Neuronal stem cell (in vitro differentiated cells): ENCODE measurements around the gene DNAI4.

Experiments used
- DNase-seq: peaks from one replicate; pipeline ENCODE4 v3.0.0-alpha.2; 2013; ENCODE audit warnings: low spot score
- H2AFZ ChIP-seq: one replicate; pipeline ENCODE4 v1.6.1; 2013; ENCODE audit warnings: mild to moderate bottlenecking, low read length, inconsistent platforms
- H2AK5ac ChIP-seq: 2 replicates; pipeline ENCODE4 v1.6.1; 2013; ENCODE audit warnings: low read depth, mild to moderate bottlenecking, inconsistent platforms, low read length, moderate library complexity, mixed read lengths
- H2BK120ac ChIP-seq: 2 replicates; pipeline ENCODE4 v1.6.1; 2013; ENCODE audit warnings: low read depth, mild to moderate bottlenecking, inconsistent platforms, low read length, moderate library complexity, mixed read lengths
- H2BK12ac ChIP-seq: one replicate; pipeline ENCODE4 v1.6.1; 2013; ENCODE audit warnings: low read length, inconsistent platforms
- H2BK15ac ChIP-seq: 2 replicates; pipeline ENCODE4 v1.6.1; 2013; ENCODE audit warnings: mild to moderate bottlenecking, low read length, inconsistent platforms, mixed read lengths
- H2BK5ac ChIP-seq: one replicate; pipeline ENCODE4 v1.6.1; 2013; ENCODE audit warnings: inconsistent platforms, mild to moderate bottlenecking, low read length, moderate library complexity
- H3K14ac ChIP-seq: one replicate; pipeline ENCODE4 v1.6.1; 2013; ENCODE audit warnings: low read length, inconsistent platforms
- H3K18ac ChIP-seq: 2 replicates; pipeline ENCODE4 v1.6.1; 2013; ENCODE audit warnings: low read length, inconsistent platforms
- H3K23ac ChIP-seq: 2 replicates; pipeline ENCODE4 v1.6.1; 2013; ENCODE audit warnings: low read depth, mild to moderate bottlenecking, mixed read lengths, low read length, inconsistent platforms; ENCODE audit not compliant: poor library complexity
- H3K27ac ChIP-seq: replicated peaks from 3 replicates; pipeline ENCODE4 v1.5.1; 2013; ENCODE audit warnings: low read length, inconsistent platforms
- H3K27me3 ChIP-seq, 3 experiments: 2 replicates each; pipeline ENCODE4 v1.6.1; 2013; ENCODE audit warnings: low read length in 3 of 3, mild to moderate bottlenecking in 2 of 3, inconsistent platforms in 1 of 3, low read depth in 1 of 3, mixed read lengths in 1 of 3, moderate library complexity in 1 of 3; ENCODE audit not compliant: control insufficient read depth in 3 of 3, insufficient read depth in 3 of 3
- H3K36me3 ChIP-seq, 2 donors: replicated peaks in 1 of 2; 2 replicates each; pipeline ENCODE4 v1.6.1; 2013; ENCODE audit warnings: low read length in 2 of 2; ENCODE audit not compliant: control insufficient read depth in 2 of 2, insufficient read depth in 2 of 2
- H3K4ac ChIP-seq: 2 replicates; pipeline ENCODE4 v1.6.1; 2013; ENCODE audit warnings: inconsistent platforms, mild to moderate bottlenecking, low read length, moderate library complexity
- H3K4me1 ChIP-seq, 2 donors: 1 replicate in 1 of 2; 2 replicates in 1 of 2; pipeline ENCODE4 v1.6.1; 2013; ENCODE audit warnings: low read length in 2 of 2, low read depth in 1 of 2; ENCODE audit not compliant: control insufficient read depth in 2 of 2, insufficient read depth in 1 of 2
- H3K4me2 ChIP-seq: one replicate; pipeline ENCODE4 v1.6.1; 2013; ENCODE audit warnings: mild to moderate bottlenecking, low read length, inconsistent platforms; ENCODE audit not compliant: insufficient read depth, poor library complexity, severe bottlenecking
- H3K4me3 ChIP-seq, 2 donors: 2 replicates each; pipeline ENCODE4 v1.5.1; 2013; ENCODE audit warnings: low read length in 2 of 2, mild to moderate bottlenecking in 2 of 2, inconsistent platforms in 1 of 2, moderate library complexity in 1 of 2
- H3K79me1 ChIP-seq: one replicate; pipeline ENCODE4 v1.6.1; 2013; ENCODE audit warnings: low read depth, mild to moderate bottlenecking, inconsistent platforms, low read length, moderate library complexity
- H3K9ac ChIP-seq: one replicate; pipeline ENCODE4 v1.6.1; 2013; ENCODE audit warnings: mild to moderate bottlenecking, low read depth, low read length, inconsistent platforms; ENCODE audit not compliant: poor library complexity
- H3K9me3 ChIP-seq, 2 donors: replicated peaks in 1 of 2; 2 replicates each; pipeline versions ENCODE3 to v1.6.1; 2013; ENCODE audit warnings: low read length in 2 of 2, mild to moderate bottlenecking in 2 of 2, inconsistent platforms in 1 of 2, low read depth in 1 of 2, mixed read lengths in 1 of 2, moderate library complexity in 1 of 2; ENCODE audit not compliant: control insufficient read depth in 2 of 2, insufficient read depth in 1 of 2
- H4K8ac ChIP-seq: one replicate; pipeline ENCODE4 v1.6.1; 2013; ENCODE audit warnings: low read depth, mild to moderate bottlenecking, inconsistent platforms, low read length, moderate library complexity
- H4K91ac ChIP-seq: one replicate; pipeline ENCODE4 v1.6.1; 2013; ENCODE audit warnings: low read length, low read depth, mild to moderate bottlenecking, inconsistent platforms; ENCODE audit not compliant: poor library complexity
- WGBS, 2 donors: extraction: QIAGEN DNeasy Blood & Tissue Kit; methylation state at CpG; one replicate each; pipeline ENCODE4 v1.1.7; 2013; ENCODE audit warnings: missing lambda C conversion rate in 2 of 2, mixed read lengths in 1 of 2; ENCODE audit not compliant: insufficient read length in 2 of 2, insufficient replicate concordance in 1 of 2; ENCODE audit errors: extremely low coverage in 2 of 2; 5-methylcytosine and 5-hydroxymethylcytosine counted together

Gene DNAI4

DNA sequence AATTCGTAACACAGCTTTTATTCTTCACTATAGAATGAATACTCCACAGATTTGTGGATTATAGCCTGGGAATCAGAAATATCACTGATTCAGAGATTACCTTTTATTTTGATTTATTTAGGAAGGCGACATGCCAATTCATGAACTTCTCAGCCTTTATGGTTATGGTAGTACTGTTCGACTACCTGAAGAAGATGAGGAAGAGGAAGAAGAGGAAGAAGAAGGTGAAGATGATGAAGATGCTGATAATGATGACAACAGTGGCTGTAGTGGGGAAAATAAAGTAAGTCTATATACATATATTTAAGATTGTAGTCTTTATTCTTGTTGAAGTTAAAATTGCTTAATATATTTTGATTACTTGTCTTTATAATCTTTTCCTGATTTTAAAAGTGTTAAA lies 33.3 kb upstream of the DNAI4 start:
- Histone ChIP-seq H3K9ac (no peak overlapping the region), H3K27ac (no peak overlapping the region), H3K4me2 (no peak overlapping the region), H3K36me3 (peaks cover 2 to 98% of the 10 kb centered on the region in 2 donors), H3K18ac (no peak overlapping the region), H4K8ac (no peak overlapping the region), H3K4me3 (no peak overlapping the region), H2AFZ (no peak overlapping the region), H3K9me3 (no peaks in the 10 kb centered on the region), H2BK5ac (no peak overlapping the region), H3K27me3 (no peaks in the 10 kb centered on the region), H3K14ac (no peak overlapping the region), H3K79me1 (no peaks in the 10 kb centered on the region), H2BK15ac (no peak overlapping the region), H2AK5ac (no peak overlapping the region), H2BK120ac (no peak overlapping the region), H3K23ac (no peak overlapping the region), H3K4me1 (no peaks in the 10 kb centered on the region), H4K91ac (no peak overlapping the region), H2BK12ac (no peak overlapping the region), H3K4ac (no peak overlapping the region)
- DNase-seq, result no peak
- WGBS, 2 donors, result no CpG with 5 or more reads among the region's 3 CpGs

DNA sequence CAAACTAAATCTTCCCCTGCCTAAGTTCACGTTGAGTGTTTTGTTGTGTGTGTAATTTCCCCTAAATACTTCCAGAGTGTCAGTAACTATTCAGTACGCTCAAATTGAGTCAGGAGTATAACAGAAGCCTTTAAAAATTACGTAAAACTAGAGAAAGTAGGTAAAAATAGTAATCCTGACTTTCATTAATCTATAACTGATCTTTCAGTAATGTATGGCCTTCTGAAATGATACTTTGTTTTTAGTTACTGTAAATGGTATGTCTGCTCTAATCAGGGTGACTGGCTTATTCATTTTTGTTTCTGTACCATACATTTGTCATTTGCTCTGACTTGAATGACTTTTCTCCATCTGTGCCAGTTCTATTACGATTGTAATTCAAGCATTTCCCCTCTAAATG lies 29.6 kb upstream of the DNAI4 start:
- no peak overlapping the region for H2AFZ ChIP-seq
- H2BK12ac ChIP-seq, result no peak overlapping the region
- H3K79me1 ChIP-seq, result peaks cover 3% of the 10 kb centered on the region
- no peak overlapping the region for H3K27ac ChIP-seq
- H3K14ac ChIP-seq, result no peak overlapping the region
- H2AK5ac ChIP-seq, result no peak overlapping the region
- no peak overlapping the region for H2BK120ac ChIP-seq
- DNase-seq, result no peak
- H3K9ac ChIP-seq, result no peak overlapping the region
- no peak overlapping the region for H3K18ac ChIP-seq
- H3K23ac ChIP-seq, result no peak overlapping the region
- H3K4me3 ChIP-seq, result no peak overlapping the region
- no peak overlapping the region for H4K91ac ChIP-seq
- H3K4me2 ChIP-seq, result no peak overlapping the region
- H3K9me3 ChIP-seq, result no peaks in the 10 kb centered on the region
- H2BK5ac ChIP-seq, result no peak overlapping the region
- no peaks in the 10 kb centered on the region for H3K4me1 ChIP-seq
- H3K27me3 ChIP-seq, result no peaks in the 10 kb centered on the region
- WGBS, 2 donors, result no CpG with 5 or more reads among the region's 4 CpGs
- H2BK15ac ChIP-seq, result no peak overlapping the region
- peaks cover 3 to 96% of the 10 kb centered on the region in 2 donors for H3K36me3 ChIP-seq
- no peak overlapping the region for H4K8ac ChIP-seq
- H3K4ac ChIP-seq, result no peak overlapping the region

DNA sequence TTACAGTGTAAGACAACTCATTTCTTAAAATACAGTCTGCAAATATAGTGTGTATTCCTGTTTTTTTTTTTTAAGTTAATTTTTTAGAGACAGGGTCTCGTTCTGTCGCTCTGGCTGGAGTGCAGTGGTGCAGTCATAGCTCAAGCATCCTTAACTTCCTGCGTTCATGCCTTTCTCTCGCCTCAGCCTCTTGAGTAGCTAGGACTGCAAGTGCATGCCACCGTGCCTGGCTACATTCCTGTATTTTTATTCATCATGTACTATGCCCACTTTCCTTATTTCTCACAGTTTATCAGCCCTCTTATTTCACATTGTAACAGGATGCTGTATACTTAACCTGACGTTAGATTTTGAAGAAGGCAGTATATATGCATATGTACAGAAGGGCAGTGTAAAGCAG lies 26.9 kb upstream of the DNAI4 start:
- Histone ChIP-seq H3K23ac (no peak overlapping the region), H2AK5ac (no peak overlapping the region), H4K8ac (no peak overlapping the region), H3K4me2 (no peak overlapping the region), H3K4ac (no peak overlapping the region), H4K91ac (no peak overlapping the region), H3K36me3 (peaks cover 10 to 96% of the 10 kb centered on the region in 2 donors), H3K14ac (no peak overlapping the region), H3K79me1 (peaks cover 3% of the 10 kb centered on the region), H2AFZ (no peak overlapping the region), H2BK5ac (no peak overlapping the region), H3K9ac (no peak overlapping the region), H3K4me1 (no peaks in the 10 kb centered on the region), H3K27me3 (no peaks in the 10 kb centered on the region), H3K4me3 (no peak overlapping the region), H3K9me3 (no peaks in the 10 kb centered on the region), H3K27ac (no peak overlapping the region), H3K18ac (no peak overlapping the region), H2BK120ac (no peak overlapping the region), H2BK12ac (no peak overlapping the region), H2BK15ac (no peak overlapping the region)
- WGBS, 2 donors, result no CpG with 5 or more reads among the region's 6 CpGs
- no peak for DNase-seq

DNA sequence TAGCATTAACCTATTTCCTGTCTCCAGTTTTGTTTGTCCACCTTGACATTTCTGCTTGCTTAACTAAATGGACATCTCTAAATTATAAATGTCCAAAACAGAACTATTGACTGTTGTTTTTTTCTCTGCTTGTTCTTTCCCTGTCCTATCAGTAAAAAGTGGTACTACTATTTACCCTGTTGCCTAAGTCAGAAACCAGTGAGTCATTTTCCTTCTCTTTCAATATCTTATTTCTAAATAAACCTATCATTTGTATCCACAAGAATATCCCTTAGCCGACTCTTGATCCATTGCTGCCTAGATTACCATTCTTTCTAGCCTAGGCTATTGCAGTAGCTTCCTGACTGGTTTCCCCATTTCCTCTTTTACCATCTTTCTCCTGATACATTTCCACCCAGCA lies 22.6 kb upstream of the DNAI4 start:
- no peak overlapping the region for H3K4ac ChIP-seq
- H4K8ac ChIP-seq, result no peak overlapping the region
- H2BK12ac ChIP-seq, result no peak overlapping the region
- H3K27me3 ChIP-seq, result no peaks in the 10 kb centered on the region
- H3K4me1 ChIP-seq, result no peaks in the 10 kb centered on the region
- no peaks in the 10 kb centered on the region for H3K79me1 ChIP-seq
- H3K14ac ChIP-seq, result no peak overlapping the region
- no peak overlapping the region for H2AK5ac ChIP-seq
- peaks cover 10 to 93% of the 10 kb centered on the region in 2 donors for H3K36me3 ChIP-seq
- H4K91ac ChIP-seq, result no peak overlapping the region
- no peak overlapping the region for H2BK120ac ChIP-seq
- no peak overlapping the region for H3K27ac ChIP-seq
- H2BK5ac ChIP-seq, result no peak overlapping the region
- H2AFZ ChIP-seq, result no peak overlapping the region
- H3K4me3 ChIP-seq, result no peak overlapping the region
- 100% methylated on average over 1 of the region's 1 CpG; no CpG with 5 or more reads in 1 of the 2 donors for WGBS, 2 donors
- H2BK15ac ChIP-seq, result no peak overlapping the region
- no peak overlapping the region for H3K23ac ChIP-seq
- H3K9ac ChIP-seq, result no peak overlapping the region
- no peaks in the 10 kb centered on the region for H3K9me3 ChIP-seq
- no peak for DNase-seq
- no peak overlapping the region for H3K18ac ChIP-seq
- no peak overlapping the region for H3K4me2 ChIP-seq
